ENCODE results near the gene NOL3.

The NOL3 gene

DNA sequence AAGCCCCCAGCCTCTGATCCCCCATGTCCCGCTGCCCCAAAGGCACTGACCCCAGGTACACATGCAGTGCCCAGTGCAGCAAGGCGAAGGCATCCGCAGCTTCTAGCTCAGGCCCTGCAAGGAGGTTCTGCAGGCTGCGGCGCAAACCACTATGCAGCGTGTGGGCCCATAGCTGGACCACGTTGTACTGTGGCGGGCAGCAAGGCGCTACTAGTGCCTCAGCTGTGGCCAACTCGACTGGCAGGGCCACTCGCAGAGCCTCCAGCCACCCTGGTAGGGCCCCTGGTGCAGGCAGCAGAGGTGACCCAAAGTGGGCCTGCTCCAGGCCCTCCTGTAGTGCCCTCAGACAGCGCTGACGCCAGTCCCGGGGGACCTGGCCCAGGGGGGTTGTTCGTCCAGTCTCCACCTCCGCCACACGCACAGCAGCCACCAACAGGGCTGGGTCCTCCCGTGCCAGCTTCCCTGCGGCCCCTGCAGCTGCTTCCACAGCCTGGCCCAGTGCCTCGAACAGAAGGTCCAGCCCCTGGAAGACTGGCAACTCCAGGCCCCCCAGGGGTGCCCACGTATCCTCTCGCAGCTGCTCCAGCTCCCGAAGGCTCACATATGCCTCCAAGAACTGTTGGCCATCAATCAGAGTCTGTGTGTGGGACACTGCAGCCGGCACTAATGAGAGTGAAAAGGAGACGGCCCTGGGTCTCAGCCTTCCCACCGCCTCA lies 17.0 kb downstream of the NOL3 start:
- TF ChIP-seq, protein P1, sequence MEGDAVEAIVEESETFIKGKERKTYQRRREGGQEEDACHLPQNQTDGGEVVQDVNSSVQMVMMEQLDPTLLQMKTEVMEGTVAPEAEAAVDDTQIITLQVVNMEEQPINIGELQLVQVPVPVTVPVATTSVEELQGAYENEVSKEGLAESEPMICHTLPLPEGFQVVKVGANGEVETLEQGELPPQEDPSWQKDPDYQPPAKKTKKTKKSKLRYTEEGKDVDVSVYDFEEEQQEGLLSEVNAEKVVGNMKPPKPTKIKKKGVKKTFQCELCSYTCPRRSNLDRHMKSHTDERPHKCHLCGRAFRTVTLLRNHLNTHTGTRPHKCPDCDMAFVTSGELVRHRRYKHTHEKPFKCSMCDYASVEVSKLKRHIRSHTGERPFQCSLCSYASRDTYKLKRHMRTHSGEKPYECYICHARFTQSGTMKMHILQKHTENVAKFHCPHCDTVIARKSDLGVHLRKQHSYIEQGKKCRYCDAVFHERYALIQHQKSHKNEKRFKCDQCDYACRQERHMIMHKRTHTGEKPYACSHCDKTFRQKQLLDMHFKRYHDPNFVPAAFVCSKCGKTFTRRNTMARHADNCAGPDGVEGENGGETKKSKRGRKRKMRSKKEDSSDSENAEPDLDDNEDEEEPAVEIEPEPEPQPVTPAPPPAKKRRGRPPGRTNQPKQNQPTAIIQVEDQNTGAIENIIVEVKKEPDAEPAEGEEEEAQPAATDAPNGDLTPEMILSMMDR (IDR thresholded peaks at IDR 0.05; ENCODE audit: borderline replicate concordance, control extremely low read depth, extremely low read depth, insufficient read depth, missing control alignments): no peak
- no peak for DNase-seq (ENCODE audit: low spot score)
- in situ Hi-C loops (cut with MboI; ENCODE audit: low sequenced_read_pairs, unreplicated experiment): no loop called here

DNA sequence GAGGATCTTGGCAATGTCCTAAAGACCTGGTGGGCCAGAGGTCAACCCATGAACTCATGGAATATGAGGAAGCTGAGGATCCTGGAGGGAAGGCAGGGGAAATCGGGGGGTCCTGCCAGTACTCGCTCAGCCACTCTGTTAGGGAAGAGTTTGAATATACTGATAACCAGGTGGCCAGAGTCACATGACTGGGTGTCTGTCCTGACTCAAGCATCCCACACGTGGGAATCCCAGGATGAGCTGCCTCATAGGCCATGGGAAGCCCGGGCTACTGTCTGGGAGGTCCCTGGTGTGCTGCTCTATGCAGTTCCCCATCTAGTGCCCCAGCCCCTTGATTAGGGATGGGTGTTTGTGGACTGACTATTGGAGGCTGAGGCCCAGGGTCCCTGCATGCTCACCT lies 18.0 kb downstream of the NOL3 start:
- TF ChIP-seq, protein P1 (IDR thresholded peaks at IDR 0.05; ENCODE audit: borderline replicate concordance, control extremely low read depth, extremely low read depth, insufficient read depth, missing control alignments): no peak
- no peak for DNase-seq (ENCODE audit: low spot score)
- in situ Hi-C loops (cut with MboI; ENCODE audit: low sequenced_read_pairs, unreplicated experiment): no loop called here

DNA sequence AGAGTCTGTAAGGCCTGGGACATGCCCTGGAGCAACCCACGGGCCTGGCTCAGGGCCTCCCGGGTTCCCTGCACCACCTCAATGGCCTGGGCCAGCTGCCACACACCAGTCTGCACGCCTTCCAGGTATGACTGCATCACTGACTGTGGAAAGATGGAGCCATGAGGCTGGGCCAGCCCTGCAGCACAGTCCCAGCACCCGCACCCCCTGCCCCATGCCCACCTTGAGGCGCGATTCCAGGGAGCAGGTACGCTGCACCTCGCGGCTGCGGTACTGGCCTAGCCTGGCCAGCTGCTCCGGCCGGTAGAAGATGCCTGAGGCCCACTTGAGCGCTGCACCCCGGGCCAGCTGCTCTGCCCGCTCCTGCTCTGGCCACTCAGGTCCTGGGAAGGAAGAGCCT lies 18.5 kb downstream of the NOL3 start:
- DNase-seq (ENCODE audit: low spot score): no peak
- TF ChIP-seq, protein P1 (IDR thresholded peaks at IDR 0.05; ENCODE audit: borderline replicate concordance, control extremely low read depth, extremely low read depth, insufficient read depth, missing control alignments): no peak
- in situ Hi-C loops (cut with MboI; ENCODE audit: low sequenced_read_pairs, unreplicated experiment): no loop called here

DNA sequence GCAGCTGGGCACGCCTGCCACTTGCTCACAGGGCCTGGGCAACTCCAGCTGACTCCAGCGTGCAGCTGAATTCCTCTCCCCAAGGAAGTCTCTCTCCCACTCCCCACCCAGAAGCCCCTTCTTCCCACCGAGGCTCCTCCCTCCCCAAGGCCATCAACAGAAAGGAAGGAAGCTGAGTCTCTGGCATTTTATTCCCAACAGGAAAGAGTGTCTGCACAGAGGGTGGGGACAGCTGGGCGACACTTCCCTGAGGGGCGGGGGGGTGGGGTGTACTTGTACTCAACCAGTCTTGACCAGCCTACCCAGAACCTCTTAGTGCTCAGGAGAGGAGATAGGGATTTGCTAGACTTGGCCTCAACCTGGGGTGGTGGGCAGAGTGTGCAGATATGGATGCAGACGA lies 19.7 kb downstream of the NOL3 start, which contains the start of gene EXOC3L1:
Gene EXOC3L1, minus strand, starts transcription at position 96 of the 400 bp plus-strand sequence. CDS start 460 bp downstream, outside the sequence.
- TF ChIP-seq, protein P1 (IDR thresholded peaks at IDR 0.05; ENCODE audit: borderline replicate concordance, control extremely low read depth, extremely low read depth, insufficient read depth, missing control alignments): no peak
- in situ Hi-C loops (cut with MboI; ENCODE audit: low sequenced_read_pairs, unreplicated experiment): no loop called here
- DNase-seq (ENCODE audit: low spot score): no peak

DNA sequence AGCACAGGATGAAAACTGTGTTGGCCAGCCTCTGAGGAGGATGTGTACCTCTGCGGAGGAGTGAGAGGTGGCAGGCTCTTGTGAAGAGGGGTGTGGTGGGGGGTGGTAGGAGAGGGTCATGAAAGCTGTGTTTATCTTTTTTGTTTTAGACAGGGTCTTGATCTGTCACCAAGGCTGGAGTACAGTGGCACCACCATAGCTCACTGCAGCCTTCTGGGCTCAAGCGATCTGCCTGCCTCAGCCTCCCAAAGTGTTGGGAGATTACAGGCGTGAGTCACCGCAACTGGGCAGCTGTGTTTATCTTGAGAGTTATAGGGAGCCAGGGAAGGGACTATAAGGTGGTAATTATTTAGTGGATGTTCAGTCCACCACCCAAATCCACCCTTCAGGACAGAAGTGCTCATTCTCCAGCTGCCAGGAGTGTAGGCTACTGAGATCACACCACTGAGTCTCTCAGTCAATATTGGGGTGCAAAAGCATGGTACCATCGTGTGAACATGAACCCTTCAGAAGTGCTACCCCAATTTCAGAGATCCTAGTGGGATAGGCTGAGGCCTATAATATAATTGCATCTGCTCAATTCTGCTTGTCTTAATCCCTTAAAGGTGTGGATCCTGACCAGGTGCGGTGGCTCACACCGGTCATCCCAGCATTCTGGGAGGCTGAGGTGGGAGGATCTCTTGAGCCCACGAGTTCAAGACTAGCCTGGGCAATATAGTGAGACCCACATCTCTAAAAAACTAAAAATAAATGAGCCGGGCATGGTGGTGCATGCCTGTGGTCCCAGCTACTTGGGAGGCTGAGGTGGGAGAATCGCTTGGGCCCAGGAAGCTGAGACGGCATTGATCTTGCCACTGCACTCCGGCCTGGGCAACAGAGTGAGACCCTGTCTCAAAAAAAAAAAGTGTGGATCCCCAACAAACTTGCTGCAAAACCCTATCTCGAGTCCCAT lies 20.4 kb downstream of the NOL3 start:
- TF ChIP-seq, protein P1 (IDR thresholded peaks at IDR 0.05; ENCODE audit: borderline replicate concordance, control extremely low read depth, extremely low read depth, insufficient read depth, missing control alignments): no peak
- DNase-seq (ENCODE audit: low spot score): no peak
- in situ Hi-C loops (cut with MboI; ENCODE audit: low sequenced_read_pairs, unreplicated experiment): no loop called here

DNA sequence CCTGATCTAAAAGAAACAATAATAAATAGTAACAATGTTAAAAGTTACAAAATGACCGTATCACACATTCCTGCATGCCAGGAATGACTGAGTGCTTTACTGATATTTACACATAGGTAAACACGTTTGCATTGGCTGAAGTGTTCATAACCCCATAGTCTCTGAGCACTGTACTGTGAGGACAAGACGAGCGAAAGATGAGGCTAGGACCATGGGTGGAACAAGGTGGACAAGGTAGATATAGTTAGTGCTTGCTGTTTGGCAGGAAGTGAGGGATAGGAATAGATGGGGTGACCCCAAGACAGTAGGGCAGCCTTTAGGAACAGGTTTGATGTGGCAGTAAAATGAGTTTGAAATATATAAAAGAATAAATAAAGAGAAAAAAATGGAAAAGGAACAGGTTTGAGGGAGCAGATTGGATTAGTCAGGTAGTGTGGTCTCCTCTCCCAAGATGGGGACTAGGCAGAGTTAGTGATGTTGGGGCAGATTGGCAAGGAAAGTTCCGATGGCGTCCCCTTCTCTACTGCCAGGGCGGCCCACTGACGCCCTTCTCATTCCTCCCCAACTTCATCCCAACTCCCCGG lies 21.2 kb downstream of the NOL3 start:
- TF ChIP-seq, protein P1 (IDR thresholded peaks at IDR 0.05; ENCODE audit: borderline replicate concordance, control extremely low read depth, extremely low read depth, insufficient read depth, missing control alignments): no peak
- in situ Hi-C loops (cut with MboI; ENCODE audit: low sequenced_read_pairs, unreplicated experiment): no loop called here
- DNase-seq (ENCODE audit: low spot score): no peak
